ENCODE measurements around the gene POLG.

POLG gene

GRCh38 chr15:89370120-89370977, 35.7 kb upstream of the POLG start:
- Histone ChIP-seq H3K36me3 (ENCODE audit: control insufficient read depth, insufficient read depth, low read length) (no peaks in the 10 kb centered on the region), H3K4me2 (ENCODE audit: low read length) (no peak overlapping the region), H3K4me1 (no peaks in the 10 kb centered on the region), H3K9me3 (ENCODE audit: control insufficient read depth, low read length) (no peaks in the 10 kb centered on the region), H3K27ac (no peak overlapping the region), H2AFZ (no peak overlapping the region), H3K79me2 (no peaks in the 10 kb centered on the region), H3K27me3 (ENCODE audit: control insufficient read depth, insufficient read depth, low read length) (peaks cover 16% of the 10 kb centered on the region), H3K9ac (no peak overlapping the region), H3K4me3 (ENCODE audit: low read depth, low read length) (no peak overlapping the region)
- TF ChIP-seq CTCF (IDR thresholded peaks at IDR 0.05), result no peak

- H3K36me3 ChIP-seq (ENCODE audit: control insufficient read depth, insufficient read depth, low read length), result no peaks in the 10 kb centered on the region
- no peak for TF ChIP-seq CTCF (IDR thresholded peaks at IDR 0.05)
- no peaks in the 10 kb centered on the region for H3K9me3 ChIP-seq (ENCODE audit: control insufficient read depth, low read length)
- H2AFZ ChIP-seq, result no peak overlapping the region
- no peak overlapping the region for H3K4me3 ChIP-seq (ENCODE audit: low read depth, low read length)
- no peak overlapping the region for H3K27ac ChIP-seq
- H3K4me2 ChIP-seq (ENCODE audit: low read length), result no peak overlapping the region
- no peaks in the 10 kb centered on the region for H3K4me1 ChIP-seq
- peaks cover 17% of the 10 kb centered on the region for H3K27me3 ChIP-seq (ENCODE audit: control insufficient read depth, insufficient read depth, low read length)
- H3K79me2 ChIP-seq, result no peaks in the 10 kb centered on the region
- H3K9ac ChIP-seq, result no peak overlapping the region
These were observed 34.8 kb upstream of the POLG start for GRCh38 chr15:89369341-89369947.

- H3K27ac ChIP-seq, result no peak overlapping the region
- TF ChIP-seq CTCF (IDR thresholded peaks at IDR 0.05), result no peak
- H3K9me3 ChIP-seq (ENCODE audit: control insufficient read depth, low read length), result no peaks in the 10 kb centered on the region
- no peak overlapping the region for H2AFZ ChIP-seq
- H3K79me2 ChIP-seq, result no peaks in the 10 kb centered on the region
- no peaks in the 10 kb centered on the region for H3K36me3 ChIP-seq (ENCODE audit: control insufficient read depth, insufficient read depth, low read length)
- H3K4me3 ChIP-seq (ENCODE audit: low read depth, low read length), result no peak overlapping the region
- H3K4me2 ChIP-seq (ENCODE audit: low read length), result no peak overlapping the region
- peaks cover 17% of the 10 kb centered on the region for H3K27me3 ChIP-seq (ENCODE audit: control insufficient read depth, insufficient read depth, low read length)
- H3K9ac ChIP-seq, result no peak overlapping the region
- H3K4me1 ChIP-seq, result no peaks in the 10 kb centered on the region
These were observed 34.1 kb upstream of the POLG start for GRCh38 chr15:89368566-89369223.

GRCh38 chr15:89367485-89368451, 33.1 kb upstream of the POLG start:
- Histone ChIP-seq H3K27ac (no peak overlapping the region), H3K4me1 (no peaks in the 10 kb centered on the region), H3K9ac (no peak overlapping the region), H3K36me3 (ENCODE audit: control insufficient read depth, insufficient read depth, low read length) (no peaks in the 10 kb centered on the region), H2AFZ (no peak overlapping the region), H3K27me3 (ENCODE audit: control insufficient read depth, insufficient read depth, low read length) (peaks cover 17% of the 10 kb centered on the region), H3K79me2 (no peaks in the 10 kb centered on the region), H3K9me3 (ENCODE audit: control insufficient read depth, low read length) (no peaks in the 10 kb centered on the region), H3K4me3 (ENCODE audit: low read depth, low read length) (no peak overlapping the region), H3K4me2 (ENCODE audit: low read length) (no peak overlapping the region)
- no peak for TF ChIP-seq CTCF (IDR thresholded peaks at IDR 0.05)

Measured in parathyroid adenoma (tissue), 2 donors.